ENCODE measurements around the gene SPTB.

DNA sequence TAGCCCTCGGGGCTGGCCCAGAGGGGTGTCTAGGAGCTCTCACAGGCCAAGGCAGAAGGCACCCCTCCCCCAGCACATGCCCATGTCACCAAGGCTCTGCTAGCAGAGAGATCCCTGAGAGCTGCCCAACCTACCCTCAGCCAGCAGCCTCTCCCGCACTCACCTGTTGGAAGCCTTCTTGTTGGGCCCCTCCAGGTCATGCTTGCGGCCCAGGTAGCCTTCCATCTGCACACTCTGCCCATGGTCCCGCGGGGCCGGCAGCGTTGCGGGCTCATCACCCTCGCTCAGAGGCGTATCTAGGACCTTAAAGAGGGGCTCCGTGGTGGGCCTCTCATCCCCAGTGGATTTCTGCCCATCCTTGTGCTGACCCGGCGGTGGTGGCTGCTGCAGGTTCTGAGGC lies 126.3 kb downstream of the SPTB start:
- TF ChIP-seq POLR2AphosphoS5 (IDR thresholded peaks at IDR 0.05; ENCODE audit: low read depth, low read length) (no peak), TAF1 (IDR thresholded peaks at IDR 0.05; ENCODE audit: low read depth, low read length) (no peak), POLR2A (IDR thresholded peaks at IDR 0.05; ENCODE audit: low read depth, low read length) (no peak), SPI1 (IDR thresholded peaks at IDR 0.05; ENCODE audit: low read depth, low read length) (no peak)
